ENCODE measurements around the gene UCK2.

- TF ChIP-seq CTCF (conservative IDR thresholded peaks at IDR 0.05) (no peak), ZFX (IDR thresholded peaks at IDR 0.05) (no peak)
Measured at GRCh38 chr1:165795894-165796293, 31.5 kb upstream of the UCK2 start.
